Parathyroid adenoma (tissue), 2 donors: ENCODE results near the gene ADORA1.

Source experiments
- H2AFZ ChIP-seq: fragments of 300-600 bp; sonication (generic); one replicate; pipeline ENCODE4 v1.7.0; 2017; ENCODE audit warnings: antibody characterized with exemption, mild to moderate bottlenecking
- H3K27ac ChIP-seq: fragments of 300-600 bp; sonication (generic); one replicate; pipeline ENCODE4 v1.7.0; 2017
- H3K27me3 ChIP-seq: fragments of 300-600 bp; sonication (generic); one replicate; pipeline ENCODE4 v1.7.0; 2017; ENCODE audit warnings: low read length; ENCODE audit not compliant: control insufficient read depth, insufficient read depth
- H3K36me3 ChIP-seq: fragments of 300-600 bp; sonication (generic); one replicate; pipeline ENCODE4 v1.7.0; 2017; ENCODE audit warnings: low read length; ENCODE audit not compliant: control insufficient read depth, insufficient read depth
- H3K4me1 ChIP-seq: fragments of 300-600 bp; sonication (generic); one replicate; pipeline ENCODE4 v1.7.0; 2017; ENCODE audit warnings: control low read depth
- H3K4me2 ChIP-seq: fragments of 300-600 bp; sonication (generic); one replicate; pipeline ENCODE4 v1.7.0; 2017; ENCODE audit warnings: low read length
- H3K4me3 ChIP-seq: fragments of 300-600 bp; sonication (generic); one replicate; pipeline ENCODE4 v1.7.0; 2017; ENCODE audit warnings: low read depth, low read length
- H3K79me2 ChIP-seq: fragments of 300-600 bp; sonication (generic); one replicate; pipeline ENCODE4 v1.7.0; 2017; ENCODE audit warnings: control low read depth
- H3K9ac ChIP-seq: fragments of 300-600 bp; sonication (generic); one replicate; pipeline ENCODE4 v1.7.0; 2017; ENCODE audit warnings: mild to moderate bottlenecking
- H3K9me3 ChIP-seq: fragments of 300-600 bp; sonication (generic); one replicate; pipeline ENCODE4 v1.7.0; 2017; ENCODE audit warnings: low read length; ENCODE audit not compliant: control insufficient read depth
- CTCF ChIP-seq: fragments of 300-600 bp; sonication (generic); IDR thresholded peaks from one replicate; pipeline ENCODE4 v1.7.0; 2017; ENCODE audit warnings: antibody characterized with exemption, mild to moderate bottlenecking
- donor health status: primary hyperparathyroidism.

The ADORA1 gene

GRCh38 chr1:203089001-203089650 lies 38.4 kb upstream of the ADORA1 start:
- Histone ChIP-seq H3K79me2 (no peaks in the 10 kb centered on the region), H3K4me2 (no peak overlapping the region), H3K9me3 (no peaks in the 10 kb centered on the region), H3K27ac (no peak overlapping the region), H3K9ac (no peak overlapping the region), H3K27me3 (no peaks in the 10 kb centered on the region), H2AFZ (no peak overlapping the region), H3K4me3 (no peak overlapping the region), H3K36me3 (no peaks in the 10 kb centered on the region), H3K4me1 (no peaks in the 10 kb centered on the region)
- TF ChIP-seq CTCF, result no peak

- no peaks in the 10 kb centered on the region for H3K4me1 ChIP-seq
- H3K27me3 ChIP-seq, result no peaks in the 10 kb centered on the region
- no peak overlapping the region for H3K4me2 ChIP-seq
- no peak for TF ChIP-seq CTCF
- H2AFZ ChIP-seq, result no peak overlapping the region
- H3K36me3 ChIP-seq, result no peaks in the 10 kb centered on the region
- H3K79me2 ChIP-seq, result no peaks in the 10 kb centered on the region
- H3K27ac ChIP-seq, result no peak overlapping the region
- H3K9ac ChIP-seq, result no peak overlapping the region
- H3K9me3 ChIP-seq, result no peaks in the 10 kb centered on the region
- no peak overlapping the region for H3K4me3 ChIP-seq
Measured at GRCh38 chr1:203089651-203090045, 37.9 kb upstream of the ADORA1 start.

GRCh38 chr1:203090421-203091198 lies 36.9 kb upstream of the ADORA1 start:
- no peak for TF ChIP-seq CTCF
- H3K27ac ChIP-seq, result no peak overlapping the region
- no peak overlapping the region for H3K4me3 ChIP-seq
- H3K9me3 ChIP-seq, result no peaks in the 10 kb centered on the region
- no peak overlapping the region for H3K9ac ChIP-seq
- H3K4me1 ChIP-seq, result no peaks in the 10 kb centered on the region
- no peak overlapping the region for H3K4me2 ChIP-seq
- no peaks in the 10 kb centered on the region for H3K27me3 ChIP-seq
- no peak overlapping the region for H2AFZ ChIP-seq
- H3K79me2 ChIP-seq, result no peaks in the 10 kb centered on the region
- no peaks in the 10 kb centered on the region for H3K36me3 ChIP-seq

GRCh38 chr1:203091199-203091477 lies 36.4 kb upstream of the ADORA1 start:
- Histone ChIP-seq H3K27me3 (no peaks in the 10 kb centered on the region), H3K27ac (no peak overlapping the region), H3K9me3 (no peaks in the 10 kb centered on the region), H3K9ac (no peak overlapping the region), H2AFZ (no peak overlapping the region), H3K36me3 (no peaks in the 10 kb centered on the region), H3K79me2 (no peaks in the 10 kb centered on the region), H3K4me1 (no peaks in the 10 kb centered on the region), H3K4me2 (no peak overlapping the region), H3K4me3 (no peak overlapping the region)
- TF ChIP-seq CTCF, result no peak
